Uterus (tissue), 2 donors: ENCODE data around the gene CHST3.

Experiments used
- CTCF ChIP-seq, 4 experiments: fragments of 200-600 bp in 2 of 4; fragments of 450-650 bp in 2 of 4; sonication (generic) in 2 of 4; IDR thresholded peaks; one replicate each; pipeline ENCODE4 v1.5.1; 2016 to 2019; ENCODE audit warnings: antibody characterized with exemption in 4 of 4, mild to moderate bottlenecking in 2 of 4, moderate library complexity in 1 of 4
- POLR2A ChIP-seq, 2 donors: fragments of 450-650 bp; IDR thresholded peaks; one replicate each; pipeline ENCODE4 v1.6.1; 2016; ENCODE audit warnings: antibody characterized with exemption in 2 of 2, mild to moderate bottlenecking in 1 of 2, moderate library complexity in 1 of 2

DNA sequence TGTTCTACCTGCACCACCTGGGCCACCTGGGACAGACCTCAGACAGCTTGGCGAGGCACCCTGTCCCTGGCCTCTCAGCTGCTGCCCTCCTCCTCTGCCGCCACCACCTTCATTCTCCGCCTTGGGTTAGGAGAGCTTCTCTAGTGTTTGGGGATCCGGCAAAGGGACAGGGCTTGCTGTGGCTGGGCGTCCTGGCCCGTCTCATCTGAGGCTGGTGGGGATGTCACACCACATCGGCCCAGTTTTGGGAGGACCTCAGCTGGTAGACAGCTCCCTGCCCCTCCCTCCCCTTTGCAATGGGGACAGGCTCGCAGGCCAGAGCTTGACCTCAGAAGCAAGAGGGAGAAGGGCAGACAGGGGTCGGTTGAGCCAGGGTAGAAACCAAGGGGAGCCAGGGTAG is 97.7 kb downstream of the CHST3 start:
- TF ChIP-seq CTCF (IDR thresholded peaks at IDR 0.05) (no peak), POLR2A (IDR thresholded peaks at IDR 0.05) (no peak)
